ENCODE data around the gene TSPO.

- TF ChIP-seq, protein P1, sequence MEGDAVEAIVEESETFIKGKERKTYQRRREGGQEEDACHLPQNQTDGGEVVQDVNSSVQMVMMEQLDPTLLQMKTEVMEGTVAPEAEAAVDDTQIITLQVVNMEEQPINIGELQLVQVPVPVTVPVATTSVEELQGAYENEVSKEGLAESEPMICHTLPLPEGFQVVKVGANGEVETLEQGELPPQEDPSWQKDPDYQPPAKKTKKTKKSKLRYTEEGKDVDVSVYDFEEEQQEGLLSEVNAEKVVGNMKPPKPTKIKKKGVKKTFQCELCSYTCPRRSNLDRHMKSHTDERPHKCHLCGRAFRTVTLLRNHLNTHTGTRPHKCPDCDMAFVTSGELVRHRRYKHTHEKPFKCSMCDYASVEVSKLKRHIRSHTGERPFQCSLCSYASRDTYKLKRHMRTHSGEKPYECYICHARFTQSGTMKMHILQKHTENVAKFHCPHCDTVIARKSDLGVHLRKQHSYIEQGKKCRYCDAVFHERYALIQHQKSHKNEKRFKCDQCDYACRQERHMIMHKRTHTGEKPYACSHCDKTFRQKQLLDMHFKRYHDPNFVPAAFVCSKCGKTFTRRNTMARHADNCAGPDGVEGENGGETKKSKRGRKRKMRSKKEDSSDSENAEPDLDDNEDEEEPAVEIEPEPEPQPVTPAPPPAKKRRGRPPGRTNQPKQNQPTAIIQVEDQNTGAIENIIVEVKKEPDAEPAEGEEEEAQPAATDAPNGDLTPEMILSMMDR (conservative IDR thresholded peaks at IDR 0.05), result no peak
- TF ChIP-seq ZFX (IDR thresholded peaks at IDR 0.05), result no peak
These were observed 30.8 kb downstream of the TSPO start for GRCh38 chr22:43182118-43182517.
